Activated CD4-positive, alpha-beta T cell treated with anti-CD3 and anti-CD28 coated beads, Interleukin-2, amount 50 U/mL, for 1 hour (primary cell): ENCODE results near the gene FAM120A.
A peak's percentile ranks its signal among the peaks of the same experiment; 100 is the strongest.

Source experiments
- DNase-seq: peaks from one replicate; pipeline ENCODE4 v3.0.0-alpha.2; 2020

FAM120A gene

DNA sequence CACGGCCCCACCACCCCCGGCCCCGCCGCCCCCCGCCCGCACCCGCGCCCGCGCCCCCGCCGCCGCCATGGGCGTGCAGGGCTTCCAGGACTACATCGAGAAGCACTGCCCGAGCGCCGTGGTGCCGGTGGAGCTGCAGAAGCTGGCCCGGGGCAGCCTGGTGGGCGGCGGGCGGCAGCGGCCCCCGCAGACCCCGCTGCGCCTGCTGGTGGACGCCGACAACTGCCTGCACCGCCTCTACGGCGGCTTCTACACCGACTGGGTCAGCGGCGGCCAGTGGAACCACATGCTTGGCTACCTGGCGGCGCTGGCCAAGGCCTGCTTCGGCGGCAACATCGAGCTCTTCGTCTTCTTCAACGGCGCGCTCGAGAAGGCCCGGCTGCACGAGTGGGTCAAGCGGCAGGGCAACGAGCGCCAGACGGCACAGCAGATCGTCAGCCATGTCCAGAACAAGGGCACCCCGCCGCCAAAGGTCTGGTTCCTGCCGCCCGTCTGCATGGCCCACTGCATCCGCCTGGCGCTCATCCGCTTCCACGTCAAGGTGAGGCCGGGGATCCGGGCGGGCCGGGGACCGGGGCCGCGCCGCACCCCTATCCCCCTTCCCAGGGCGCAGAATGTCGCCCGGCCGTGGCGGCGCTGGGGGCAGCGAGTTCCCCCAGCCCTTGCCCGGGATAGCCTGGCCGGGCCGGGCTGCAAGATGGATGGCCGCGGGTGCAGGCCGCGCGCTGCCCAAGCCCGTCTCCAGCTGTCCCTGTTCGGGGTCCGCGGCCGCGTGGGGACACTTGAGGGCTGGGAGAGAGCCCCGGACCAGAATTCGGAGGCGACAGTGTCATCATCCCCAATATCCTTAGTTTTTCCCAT is 594 bp downstream of the FAM120A start:
- peak; percentile 43 for DNase-seq

DNA sequence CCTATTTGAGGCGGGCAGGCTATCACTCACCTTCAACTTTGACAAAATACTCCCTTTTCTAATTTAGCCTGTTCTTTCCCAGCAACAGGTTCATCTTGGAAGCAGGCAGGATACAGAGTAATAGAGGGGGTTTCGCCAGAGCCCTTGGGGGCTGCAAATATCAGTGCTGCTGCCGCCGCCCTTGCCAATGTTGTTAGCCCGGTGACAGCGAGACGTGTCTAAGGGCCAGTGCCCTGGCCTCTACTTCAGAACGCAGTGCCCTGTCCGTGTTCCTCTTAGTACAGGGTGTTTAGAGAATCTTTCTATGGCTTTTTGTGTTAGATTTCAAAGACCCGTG is 1.2 kb downstream of the FAM120A start:
- DNase-seq, result peak; percentile 12

DNA sequence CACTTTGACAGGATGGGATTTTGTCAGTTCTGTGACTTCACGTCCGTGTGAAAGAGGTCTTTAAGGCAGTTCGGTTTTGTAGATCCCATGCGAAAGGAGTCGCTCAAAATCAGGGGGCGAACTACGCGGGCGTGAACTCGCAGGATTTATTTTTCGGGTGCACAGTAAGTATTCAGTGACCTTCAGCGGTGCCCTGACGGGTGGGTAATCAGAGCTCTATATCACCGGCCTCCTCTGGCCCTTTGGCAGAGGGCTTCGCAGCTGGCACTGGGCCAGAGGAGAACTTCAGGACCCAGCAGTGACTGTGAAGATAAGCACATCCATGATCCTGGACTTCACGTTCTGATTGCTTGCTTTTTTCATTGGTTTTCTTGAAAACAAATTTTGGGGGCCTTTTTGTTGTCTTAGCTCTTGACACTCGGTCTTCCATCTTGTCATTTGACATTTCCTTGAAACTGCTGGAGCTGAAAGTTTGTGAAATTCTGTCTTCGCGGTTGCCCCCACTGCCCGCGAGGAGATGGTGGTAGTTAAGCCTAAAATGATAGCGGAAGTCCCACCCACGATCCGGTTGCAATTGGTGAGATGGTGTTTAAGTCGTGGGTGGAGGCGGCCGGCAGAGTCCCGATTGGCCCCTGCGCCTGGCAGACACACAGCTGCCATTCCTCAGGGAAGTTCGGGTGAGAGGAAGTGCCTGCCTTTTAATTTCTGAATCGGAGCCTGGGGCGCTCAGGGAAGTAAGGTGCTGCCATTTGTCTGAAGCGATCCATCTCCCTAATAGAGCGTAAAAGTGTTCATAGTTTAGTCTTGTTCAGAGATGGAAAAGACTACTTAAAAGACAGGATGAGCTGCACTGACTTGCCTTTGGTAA is 1.8 kb downstream of the FAM120A start, which contains the start of gene FAM120AOS:
Gene FAM120AOS (minus strand): TSS at position 535 of the 868 bp plus-strand sequence. CDS start 872 bp downstream, outside the sequence.
- DNase-seq, result peak; percentile 77

DNA sequence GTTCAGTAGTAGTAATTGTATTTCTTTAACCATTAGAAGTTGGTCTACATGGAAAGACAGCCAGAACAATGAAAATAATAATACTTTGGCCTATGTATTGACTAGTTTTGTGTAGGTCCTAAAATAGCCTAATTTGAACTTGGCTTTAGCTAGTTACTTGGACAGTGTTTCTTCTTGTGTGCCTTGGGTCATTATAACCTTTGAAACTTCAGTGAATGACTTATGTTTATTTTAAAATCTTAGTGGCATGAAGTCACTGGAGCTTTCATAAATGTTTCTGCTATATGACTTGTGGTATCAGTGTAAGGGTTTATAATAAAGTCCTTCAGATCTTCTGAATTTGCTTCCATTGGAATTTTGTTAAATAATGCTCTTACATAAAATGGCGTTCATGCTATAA is 4.5 kb downstream of the FAM120A start:
- DNase-seq, result no peak

GRCh38 chr9:93456504-93456903 is 5.0 kb downstream of the FAM120A start:
- no peak for DNase-seq

GRCh38 chr9:93457006-93457405 is 5.5 kb downstream of the FAM120A start:
- no peak for DNase-seq

DNA sequence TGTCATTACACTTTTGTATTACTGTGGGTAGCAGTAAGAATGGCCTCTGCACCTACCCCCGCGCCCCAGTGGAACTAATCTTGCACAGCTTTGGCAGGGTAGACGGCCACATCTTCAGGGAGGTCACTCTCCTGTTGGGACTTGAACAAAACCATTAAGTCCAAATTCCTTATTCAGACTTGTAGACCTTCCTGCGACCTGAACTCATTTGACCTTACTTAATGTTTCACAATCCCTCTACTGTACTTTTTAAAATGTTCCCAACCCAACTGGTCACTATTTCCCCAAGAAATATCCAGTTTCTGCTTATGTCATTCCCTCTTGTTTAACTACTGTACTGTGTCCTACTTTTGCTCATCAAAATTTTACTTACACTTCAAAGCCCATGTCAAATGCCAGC is 7.2 kb downstream of the FAM120A start:
- DNase-seq, result no peak

DNA sequence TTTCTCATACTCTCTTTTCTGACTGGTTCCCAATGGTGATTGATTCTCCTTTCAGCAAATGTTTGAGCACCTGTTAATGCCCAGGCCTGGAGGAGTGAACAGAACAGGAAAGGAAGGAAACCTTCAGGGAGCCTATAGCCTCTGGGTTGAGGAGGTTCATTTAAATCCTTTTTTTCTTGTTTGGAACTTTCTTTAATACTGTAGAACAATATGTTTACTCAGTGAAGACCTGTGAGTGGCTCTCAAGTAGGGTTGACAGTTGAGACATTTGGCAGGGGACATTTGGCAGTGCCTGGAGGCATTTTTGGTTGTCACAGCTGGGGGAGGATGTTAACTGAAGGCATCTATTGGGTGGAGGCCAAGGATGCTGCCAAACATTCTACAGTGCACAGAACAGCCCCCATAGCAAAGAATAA is 8.0 kb downstream of the FAM120A start:
- no peak for DNase-seq

DNA sequence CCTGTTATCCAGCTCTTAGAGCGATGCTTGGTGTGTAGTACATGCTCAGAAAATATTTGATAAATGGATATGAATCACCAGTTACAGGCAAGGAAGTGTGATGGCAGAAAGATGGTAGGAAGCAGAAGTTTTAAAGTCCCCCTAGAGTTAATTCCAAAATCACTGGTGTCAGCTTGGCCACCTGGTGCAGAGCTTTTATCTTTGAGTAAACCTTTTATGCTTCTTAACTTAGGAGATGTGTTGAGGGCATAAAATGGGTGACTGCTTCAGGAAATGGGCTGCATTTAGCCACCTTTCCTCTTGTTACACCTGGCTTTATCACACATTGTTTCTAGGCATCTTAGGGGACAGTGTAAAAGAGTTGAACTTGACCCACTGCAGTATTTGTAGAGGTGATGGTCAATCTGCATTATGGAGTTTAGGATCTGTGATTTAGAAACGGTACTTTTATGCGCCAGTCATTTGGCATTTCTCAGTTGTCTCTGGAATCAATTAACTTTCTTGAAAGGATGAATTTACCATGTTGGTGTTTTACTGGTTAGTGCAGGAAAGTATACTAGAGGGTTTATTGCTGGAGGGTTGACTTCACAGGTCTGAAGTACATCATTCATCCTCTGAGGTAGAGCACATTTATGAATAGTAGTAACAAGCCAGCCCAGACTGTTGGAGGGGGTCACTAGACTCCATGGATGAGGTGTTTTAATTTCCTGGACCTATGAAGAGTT is 9.4 kb downstream of the FAM120A start:
- DNase-seq, result no peak

DNA sequence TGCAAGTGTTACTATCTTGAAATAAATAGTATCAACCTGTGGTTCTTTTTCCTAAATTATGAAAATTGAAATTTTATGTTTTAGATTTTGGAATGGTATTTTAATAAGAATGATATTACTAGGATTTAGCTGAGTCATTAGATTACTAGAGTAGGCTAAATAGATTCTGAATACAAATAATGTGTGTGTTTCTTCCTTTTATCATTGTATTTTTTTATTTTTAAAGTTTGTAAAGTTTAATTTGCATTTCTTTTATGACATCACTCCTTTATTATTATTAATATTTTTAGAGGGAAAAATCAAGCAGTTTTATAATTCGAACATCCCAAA is 9.9 kb downstream of the FAM120A start:
- no peak for DNase-seq

DNA sequence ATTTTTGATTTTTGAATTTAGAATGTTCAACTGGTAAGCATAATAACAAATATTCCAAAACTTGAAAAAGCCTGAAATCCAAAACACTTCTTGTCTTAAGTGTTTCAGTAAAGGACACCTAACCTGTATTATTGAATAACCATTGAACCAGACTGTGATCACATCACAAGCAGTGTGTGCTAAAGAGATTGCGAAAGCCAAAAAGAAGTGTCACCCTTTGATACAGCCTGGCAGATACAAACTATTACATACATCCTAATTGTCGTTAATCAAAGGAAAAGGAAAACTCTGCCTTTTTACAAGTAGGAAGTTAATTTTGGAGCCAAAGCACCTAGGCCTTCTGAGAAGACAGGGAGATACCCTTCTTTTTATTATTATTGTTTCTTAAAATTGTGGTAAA is 10.3 kb downstream of the FAM120A start:
- no peak for DNase-seq

DNA sequence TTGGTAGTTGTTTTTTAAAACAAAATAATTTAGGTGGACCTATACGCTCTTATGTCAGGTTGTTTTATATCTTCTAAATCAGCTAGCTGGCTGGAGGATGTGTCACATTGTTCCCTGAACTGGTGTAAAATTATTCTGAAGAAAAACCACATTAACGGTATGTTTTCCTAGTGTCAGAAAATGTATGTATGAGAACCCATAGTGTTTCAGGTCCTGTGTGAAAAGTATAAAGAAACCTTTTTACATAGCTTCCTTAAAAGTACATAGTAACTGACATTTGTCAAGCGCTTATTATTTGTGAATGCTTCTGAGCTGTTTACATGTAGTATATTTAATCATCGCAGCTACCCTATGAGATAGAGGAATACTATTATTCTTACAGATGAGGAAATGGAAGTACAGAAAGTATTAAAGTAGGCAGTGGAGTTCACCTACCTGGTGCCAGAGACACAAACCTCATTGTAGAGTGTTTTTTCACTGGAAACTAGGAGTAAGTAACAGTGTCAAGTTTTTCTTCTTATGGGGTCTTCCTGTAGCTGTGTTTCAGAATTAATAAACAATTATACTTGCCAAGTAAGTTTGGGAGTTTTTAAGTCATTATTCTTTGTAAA is 12.3 kb downstream of the FAM120A start:
- no peak for DNase-seq

- no peak for DNase-seq
Measured at GRCh38 chr9:93464395-93464794, 12.9 kb downstream of the FAM120A start.

- DNase-seq, result no peak
Measured at GRCh38 chr9:93464876-93465275, 13.4 kb downstream of the FAM120A start.

DNA sequence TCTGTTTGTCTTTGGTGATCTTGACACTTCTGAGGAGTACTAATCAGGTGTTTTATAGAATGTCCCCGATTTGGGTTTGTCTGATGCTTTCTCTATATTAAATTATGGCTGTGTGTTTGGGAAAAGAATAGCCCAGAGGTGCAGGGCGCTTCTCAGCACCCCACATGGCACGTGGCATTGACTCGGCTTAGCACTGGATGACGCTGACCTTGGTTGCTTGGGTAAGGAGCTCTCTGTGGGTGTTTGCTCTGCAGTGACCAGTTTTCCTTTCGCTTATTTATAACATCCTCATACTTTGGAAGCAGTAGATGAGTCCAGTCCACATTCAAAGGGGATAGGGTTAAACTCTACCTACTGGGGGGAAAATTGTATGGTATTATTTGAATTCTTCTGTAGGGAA is 14.4 kb downstream of the FAM120A start:
- DNase-seq, result no peak

GRCh38 chr9:93466416-93467061 is 15.1 kb downstream of the FAM120A start:
- no peak for DNase-seq

- DNase-seq, result no peak
Measured at GRCh38 chr9:93467062-93467416, 15.6 kb downstream of the FAM120A start.

- DNase-seq, result no peak
Measured at GRCh38 chr9:93467462-93467861, 16.0 kb downstream of the FAM120A start.

- DNase-seq, result no peak
Measured at GRCh38 chr9:93468763-93469456, 17.4 kb downstream of the FAM120A start.

GRCh38 chr9:93470391-93470790 is 18.9 kb downstream of the FAM120A start:
- DNase-seq, result no peak

DNA sequence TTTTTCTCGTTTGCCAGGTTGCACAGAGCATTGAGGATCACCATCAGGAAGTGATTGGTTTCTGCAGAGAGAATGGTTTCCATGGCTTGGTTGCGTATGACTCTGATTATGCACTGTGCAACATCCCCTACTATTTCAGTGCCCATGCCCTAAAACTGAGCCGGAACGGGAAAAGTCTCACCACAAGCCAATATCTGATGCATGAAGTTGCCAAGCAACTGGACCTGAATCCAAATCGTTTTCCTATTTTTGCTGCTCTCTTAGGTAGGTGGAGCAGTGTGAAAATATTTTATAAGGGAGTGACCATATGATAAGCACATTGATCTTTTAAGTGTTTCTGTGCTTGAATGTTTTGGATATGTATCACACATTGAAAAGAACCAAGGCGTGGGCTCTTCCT is 19.6 kb downstream of the FAM120A start:
- DNase-seq, result no peak

GRCh38 chr9:93473411-93473810 is 21.9 kb downstream of the FAM120A start:
- no peak for DNase-seq
